Measurements from ENCODE around the gene GPX4. TPM values are rescaled to one million over a fixed set of nuclear protein-coding genes. Genes with fewer than 3 reads are reported as not detected.

The GPX4 gene
- total RNA-seq, 1 donor from 2014 or later: 205 TPM

GRCh38 chr19:1130771-1131717 lies 27.2 kb downstream of the GPX4 start:
- no peak for DNase-seq (ENCODE audit: low read depth)

DNA sequence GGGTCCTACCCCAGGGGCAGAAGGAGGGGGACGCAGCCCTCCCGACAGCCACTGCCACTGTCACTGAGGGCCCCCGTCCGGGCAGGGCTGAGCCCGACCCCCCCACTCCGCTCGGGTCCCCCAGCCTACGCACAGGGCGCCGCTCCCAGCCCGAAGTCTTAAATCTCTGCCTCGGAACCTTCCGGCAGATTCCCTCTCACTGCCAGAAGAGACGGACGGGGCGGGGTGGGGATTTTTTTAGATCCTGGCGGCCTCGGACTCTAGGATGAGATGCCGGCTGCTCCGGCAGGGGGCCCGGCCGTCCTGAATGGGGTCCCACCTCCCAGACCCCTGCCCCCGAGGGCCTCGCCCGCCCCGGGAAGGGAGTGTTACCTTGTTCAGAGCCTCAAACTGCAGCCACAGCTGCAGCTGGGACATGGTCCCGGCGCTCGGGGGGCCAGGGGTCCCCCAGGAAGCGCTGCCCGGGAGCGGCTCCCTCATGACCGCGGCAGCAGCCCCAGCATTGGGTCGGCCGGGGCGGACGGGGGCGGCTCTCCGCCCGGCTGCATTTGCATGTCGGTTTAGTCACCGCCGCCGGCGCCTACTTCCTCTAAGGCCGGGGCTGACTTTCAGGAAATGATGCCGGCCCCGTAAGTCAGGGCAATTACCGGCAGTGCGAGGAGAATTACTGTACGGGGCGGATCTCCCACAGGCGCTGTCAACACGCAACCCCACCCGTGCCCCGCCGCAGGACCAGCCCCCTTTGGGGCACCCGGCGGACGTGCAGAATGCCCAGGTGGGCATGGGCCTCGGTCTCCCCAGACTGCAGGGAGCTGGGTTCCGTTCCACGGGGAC lies 28.1 kb downstream of the GPX4 start:
- DNase-seq (ENCODE audit: low read depth): peak; percentile 68

- no peak for DNase-seq (ENCODE audit: low read depth)
These were observed 29.0 kb downstream of the GPX4 start for GRCh38 chr19:1132552-1133383.

- no peak for DNase-seq (ENCODE audit: low read depth)
These were observed 29.7 kb downstream of the GPX4 start for GRCh38 chr19:1133471-1133929.

DNA sequence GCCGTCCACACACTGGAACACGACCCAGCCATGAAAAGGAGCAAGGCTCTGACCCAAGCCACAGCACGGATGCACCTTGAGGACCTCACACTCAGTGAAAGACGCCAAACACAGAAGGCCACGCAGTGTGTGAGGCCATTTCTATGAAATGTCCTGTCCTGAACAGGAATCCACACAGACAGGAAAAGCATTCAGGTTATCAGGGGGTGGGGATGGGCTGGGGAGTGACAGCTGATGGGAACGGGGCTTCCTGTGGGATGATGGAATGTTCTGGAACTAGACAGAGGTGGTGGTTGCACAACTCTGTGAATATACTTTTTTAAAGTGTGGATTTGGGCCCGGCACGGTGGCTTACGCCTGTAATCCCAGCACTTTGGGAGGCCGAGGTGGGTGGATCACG lies 30.6 kb downstream of the GPX4 start:
- DNase-seq (ENCODE audit: low read depth): no peak

DNA sequence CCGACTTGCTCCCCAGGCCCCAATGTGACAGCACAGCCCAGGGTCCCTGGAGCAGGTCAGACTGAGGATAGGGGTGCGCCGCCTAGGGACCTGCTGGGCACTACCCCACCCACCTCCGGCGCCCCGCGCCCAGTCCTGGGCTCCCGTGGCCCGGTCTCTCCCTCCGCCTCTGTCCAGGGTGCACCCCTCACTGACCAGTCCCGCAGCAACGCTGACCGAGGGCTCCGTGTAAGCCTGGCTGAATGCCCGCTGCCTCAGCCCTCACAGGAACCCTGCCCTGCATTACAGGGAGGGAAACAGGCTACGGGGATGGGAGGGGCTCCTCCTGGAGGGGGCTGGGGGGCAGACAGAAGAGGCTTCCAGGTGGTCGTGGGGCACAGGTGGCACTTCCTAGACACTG lies 31.7 kb downstream of the GPX4 start:
- no peak for DNase-seq (ENCODE audit: low read depth)

DNA sequence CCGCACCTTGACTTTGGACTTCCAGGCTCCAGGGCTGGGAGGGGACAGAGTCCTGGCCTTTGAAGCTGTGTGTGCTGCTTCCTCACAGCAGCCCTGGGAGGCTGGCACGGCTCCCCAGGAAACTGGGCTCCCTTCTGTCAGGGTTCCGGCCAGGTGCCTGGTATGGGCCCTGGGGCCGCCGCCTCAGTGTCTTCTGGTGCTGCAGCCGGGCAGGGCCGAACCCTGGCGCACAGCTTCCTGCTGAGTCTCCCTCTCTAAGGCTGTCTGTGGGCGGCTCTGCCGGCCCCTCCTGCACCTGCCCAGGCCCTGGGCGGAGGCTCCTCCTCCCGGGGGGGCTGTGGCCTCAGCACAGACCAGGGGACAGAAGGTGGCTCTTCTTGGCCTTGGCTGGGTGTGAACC lies 32.4 kb downstream of the GPX4 start:
- DNase-seq (ENCODE audit: low read depth): no peak

DNA sequence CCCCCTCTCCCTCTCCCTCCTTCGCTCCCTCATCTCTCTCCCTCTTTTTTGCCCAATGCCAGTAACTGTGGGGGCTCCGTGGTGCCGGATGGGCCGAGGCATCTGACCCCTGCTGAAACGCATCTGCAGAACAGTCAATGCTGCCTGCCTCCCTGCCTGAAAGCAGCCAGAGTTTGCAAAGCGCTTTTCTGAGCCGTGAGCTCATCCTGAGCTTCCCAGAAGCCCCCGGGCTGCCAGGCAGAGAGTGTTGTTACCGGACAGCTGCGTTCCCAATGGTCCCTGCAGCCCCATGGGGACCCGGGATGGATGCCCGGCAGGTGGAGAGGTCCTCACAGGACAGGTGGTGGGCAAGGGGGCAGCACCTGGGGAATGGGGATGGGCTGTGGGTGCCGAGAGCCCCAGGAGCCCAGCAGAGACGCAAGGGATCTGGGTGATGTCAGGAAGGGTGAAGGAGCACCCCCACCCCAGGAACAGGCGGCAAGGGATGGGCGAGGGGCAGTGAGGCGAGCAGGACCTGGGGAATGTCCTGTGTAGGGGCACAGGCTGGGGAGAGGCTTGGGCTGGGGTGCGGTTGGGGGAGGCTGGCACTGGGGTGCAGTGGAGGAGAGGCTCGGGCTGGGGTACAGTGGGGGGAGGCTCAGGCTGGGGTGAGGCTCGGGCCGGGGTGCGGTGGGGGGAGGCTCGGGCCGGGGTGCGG lies 33.0 kb downstream of the GPX4 start:
- DNase-seq (ENCODE audit: low read depth): no peak

DNA sequence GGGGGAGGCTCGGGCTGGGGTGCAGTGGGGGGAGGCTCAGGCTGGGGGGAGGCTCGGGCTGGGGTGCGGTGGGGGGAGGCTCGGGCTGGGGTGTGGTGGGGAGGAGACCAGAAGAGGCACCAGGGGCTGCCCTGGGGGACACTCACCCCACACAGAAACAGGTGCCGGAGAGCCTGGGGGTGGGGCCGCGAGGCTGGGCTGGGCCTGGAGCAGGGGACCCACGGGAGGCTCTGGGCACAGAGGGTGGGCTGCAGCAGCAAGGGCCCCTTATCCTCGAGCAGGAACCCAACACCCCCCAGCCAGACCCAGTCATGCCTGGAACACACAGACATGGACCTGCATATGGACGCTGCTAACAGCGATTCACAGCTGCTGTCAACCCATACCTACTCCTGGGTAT lies 34.3 kb downstream of the GPX4 start:
- no peak for DNase-seq (ENCODE audit: low read depth)

DNA sequence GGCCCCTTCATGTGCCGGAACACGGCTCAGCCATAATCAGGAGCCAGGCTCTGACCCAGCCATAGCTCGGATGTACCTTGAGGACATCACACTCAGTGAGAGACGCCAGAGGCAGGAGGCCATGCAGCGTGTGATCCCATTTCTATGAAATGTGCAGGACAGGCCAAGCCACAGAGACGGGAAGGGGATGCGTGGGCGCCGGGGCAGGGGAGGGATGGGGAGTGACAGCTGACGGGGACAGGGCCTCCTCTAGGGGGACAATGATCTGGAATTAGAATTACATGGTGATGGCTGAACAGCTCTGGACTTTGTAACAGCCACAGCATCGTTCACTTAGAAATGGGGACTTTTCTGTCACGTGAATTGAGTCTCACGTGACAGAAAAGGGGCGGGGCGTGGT lies 35.3 kb downstream of the GPX4 start:
- no peak for DNase-seq (ENCODE audit: low read depth)

- no peak for DNase-seq (ENCODE audit: low read depth)
These were observed 36.7 kb downstream of the GPX4 start for GRCh38 chr19:1140272-1141027.

DNA sequence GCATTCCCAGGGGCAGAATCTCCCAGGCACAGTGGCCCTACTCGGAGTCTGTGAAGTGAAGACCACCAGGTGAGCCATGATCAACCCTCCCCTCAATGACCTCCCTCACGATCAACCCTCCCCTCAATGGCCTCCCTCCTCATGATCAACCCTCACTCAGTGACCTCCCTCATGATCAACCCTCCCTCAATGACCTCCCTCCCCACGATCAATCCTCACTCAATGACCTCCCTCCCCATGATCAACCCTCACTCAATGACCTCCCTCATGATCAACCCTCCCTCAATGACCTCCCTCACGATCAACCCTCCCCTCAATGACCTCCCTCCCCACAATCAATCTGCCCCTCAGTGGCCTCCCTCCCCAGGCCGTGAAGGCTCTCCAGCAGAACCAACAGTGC lies 38.1 kb downstream of the GPX4 start:
- DNase-seq (ENCODE audit: low read depth): no peak

DNA sequence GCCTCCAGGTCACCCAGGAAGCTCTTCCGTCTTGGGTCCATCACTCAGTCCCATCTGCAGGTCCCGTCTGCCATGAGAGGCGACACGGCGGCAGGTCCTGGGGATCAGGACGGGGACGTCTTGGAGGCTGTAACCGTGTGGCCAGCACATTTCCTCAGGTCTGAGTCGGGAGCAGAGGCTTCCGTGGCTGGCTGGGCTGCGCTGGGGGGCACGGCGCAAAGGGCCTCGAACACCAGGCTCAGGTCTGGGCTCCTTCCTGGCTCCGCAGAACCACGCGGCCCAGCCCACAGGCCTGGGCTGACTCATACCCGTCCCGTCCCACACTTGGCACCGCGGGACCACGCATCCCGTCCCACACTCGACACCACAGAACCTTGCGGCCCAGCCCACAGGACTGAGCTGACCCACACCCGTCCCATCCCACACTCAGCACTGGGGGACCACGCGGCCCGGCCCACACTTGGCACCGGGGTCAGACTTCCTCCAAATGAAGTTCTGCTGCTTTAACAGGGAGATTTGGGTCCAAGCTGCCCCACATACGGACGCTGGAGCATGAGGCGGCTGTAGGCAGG lies 40.1 kb downstream of the GPX4 start:
- no peak for DNase-seq (ENCODE audit: low read depth)

- no peak for DNase-seq (ENCODE audit: low read depth)
These were observed 40.9 kb downstream of the GPX4 start for GRCh38 chr19:1144741-1145140.

DNA sequence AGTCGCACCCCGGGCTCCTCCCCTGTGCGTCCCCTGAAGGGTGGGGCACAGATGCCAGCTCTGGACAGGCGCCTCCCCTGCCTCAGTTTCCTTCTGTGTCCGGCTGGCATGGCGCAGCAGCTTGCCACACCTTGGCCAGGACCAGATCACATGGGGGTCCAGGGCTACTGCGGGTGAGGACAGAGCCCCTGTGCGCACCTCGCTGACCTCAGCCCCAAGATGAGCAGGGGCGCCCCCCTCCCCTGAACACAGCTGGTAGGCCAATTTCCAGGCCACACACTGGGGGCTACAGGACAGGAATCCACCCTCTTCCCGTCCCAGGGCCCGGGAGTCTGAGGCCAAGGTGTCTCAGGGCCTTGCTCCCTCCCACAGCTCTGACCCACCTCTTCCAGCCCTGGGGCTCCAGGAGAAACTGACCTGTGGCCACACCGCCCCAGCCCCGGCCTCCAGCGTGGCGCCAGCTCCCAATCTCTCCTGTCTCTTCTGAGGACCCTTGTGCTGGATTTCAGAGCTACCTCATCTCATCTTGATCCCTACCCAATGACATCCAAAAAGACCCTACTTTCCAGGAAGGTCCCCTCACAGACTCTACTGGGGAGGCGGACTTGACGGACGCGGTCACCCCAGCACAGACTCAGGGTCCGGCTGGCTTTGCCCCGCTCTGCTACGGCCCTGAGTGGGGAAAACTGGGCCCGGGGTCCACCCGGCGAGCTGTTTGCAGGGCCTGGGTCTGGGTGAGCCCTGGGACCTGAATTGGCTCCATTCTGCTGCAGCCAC lies 42.0 kb downstream of the GPX4 start:
- no peak for DNase-seq (ENCODE audit: low read depth)

DNA sequence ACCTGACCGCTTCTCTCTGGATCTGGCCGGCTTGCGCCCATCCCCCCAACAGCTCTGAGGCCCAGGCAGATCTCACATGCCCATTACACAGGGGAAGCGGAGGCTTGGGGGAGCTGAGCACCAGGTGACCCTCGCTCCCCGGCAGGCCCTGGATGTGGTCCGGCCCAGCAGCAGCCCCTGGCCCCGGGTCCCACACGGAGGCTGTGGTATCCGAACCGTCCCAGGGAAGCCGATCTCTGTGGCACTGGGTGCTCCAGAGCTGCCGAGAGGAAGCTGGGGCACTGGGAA lies 42.6 kb downstream of the GPX4 start:
- no peak for DNase-seq (ENCODE audit: low read depth)

GRCh38 chr19:1146858-1147780 lies 43.3 kb downstream of the GPX4 start:
- DNase-seq (ENCODE audit: low read depth): no peak

DNA sequence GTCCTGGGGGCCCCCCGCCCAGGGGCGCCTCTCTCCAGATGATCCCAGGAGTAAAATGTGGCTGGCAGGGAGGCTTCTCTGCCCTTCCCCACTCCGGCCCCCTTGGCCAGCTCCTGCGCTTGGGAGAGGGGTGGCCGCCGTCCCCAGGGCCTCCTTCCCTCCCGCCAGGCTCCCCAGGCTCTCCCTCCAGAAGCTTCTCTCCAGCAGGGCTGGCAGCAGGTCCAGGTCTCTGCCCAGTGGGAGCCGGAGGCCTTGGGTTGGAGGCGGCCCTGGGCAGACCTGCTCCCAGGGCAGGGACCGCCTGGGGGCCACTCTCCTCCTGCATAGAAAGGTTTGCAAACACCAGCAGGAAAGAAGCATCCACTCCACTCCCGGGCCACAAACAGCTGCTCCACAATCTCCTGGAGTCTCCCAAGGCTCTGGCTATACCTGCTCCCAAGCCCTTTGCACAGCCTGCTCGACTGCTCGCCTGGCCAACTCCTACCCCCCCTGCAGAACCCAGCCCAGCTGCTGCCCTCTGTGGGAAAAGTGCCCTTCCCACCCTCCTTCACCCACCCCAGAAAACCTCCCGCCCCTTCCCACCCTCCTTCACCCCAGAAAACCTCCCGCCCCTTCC lies 44.2 kb downstream of the GPX4 start:
- DNase-seq (ENCODE audit: low read depth): no peak

Measured in renal cortical epithelial cell (primary cell).